GM20431 (cell line): ENCODE results near the gene GMEB2.

Source experiments
- in situ Hi-C: fragments of 300-500 bp; cut with MseI, MboI; formaldehyde crosslinking; loops from one replicate; pipeline ENCODE4 v1.15.0; 2020; ENCODE audit warnings: low sequenced_read_pairs; ENCODE audit not compliant: unreplicated experiment

GMEB2 gene

GRCh38 chr20:63591786-63592355 is 35.0 kb downstream of the GMEB2 start:
- in situ Hi-C loops, result no loop called here

- in situ Hi-C loops, result no loop called here
Observed at GRCh38 chr20:63591147-63591533, 35.8 kb downstream of the GMEB2 start.

DNA sequence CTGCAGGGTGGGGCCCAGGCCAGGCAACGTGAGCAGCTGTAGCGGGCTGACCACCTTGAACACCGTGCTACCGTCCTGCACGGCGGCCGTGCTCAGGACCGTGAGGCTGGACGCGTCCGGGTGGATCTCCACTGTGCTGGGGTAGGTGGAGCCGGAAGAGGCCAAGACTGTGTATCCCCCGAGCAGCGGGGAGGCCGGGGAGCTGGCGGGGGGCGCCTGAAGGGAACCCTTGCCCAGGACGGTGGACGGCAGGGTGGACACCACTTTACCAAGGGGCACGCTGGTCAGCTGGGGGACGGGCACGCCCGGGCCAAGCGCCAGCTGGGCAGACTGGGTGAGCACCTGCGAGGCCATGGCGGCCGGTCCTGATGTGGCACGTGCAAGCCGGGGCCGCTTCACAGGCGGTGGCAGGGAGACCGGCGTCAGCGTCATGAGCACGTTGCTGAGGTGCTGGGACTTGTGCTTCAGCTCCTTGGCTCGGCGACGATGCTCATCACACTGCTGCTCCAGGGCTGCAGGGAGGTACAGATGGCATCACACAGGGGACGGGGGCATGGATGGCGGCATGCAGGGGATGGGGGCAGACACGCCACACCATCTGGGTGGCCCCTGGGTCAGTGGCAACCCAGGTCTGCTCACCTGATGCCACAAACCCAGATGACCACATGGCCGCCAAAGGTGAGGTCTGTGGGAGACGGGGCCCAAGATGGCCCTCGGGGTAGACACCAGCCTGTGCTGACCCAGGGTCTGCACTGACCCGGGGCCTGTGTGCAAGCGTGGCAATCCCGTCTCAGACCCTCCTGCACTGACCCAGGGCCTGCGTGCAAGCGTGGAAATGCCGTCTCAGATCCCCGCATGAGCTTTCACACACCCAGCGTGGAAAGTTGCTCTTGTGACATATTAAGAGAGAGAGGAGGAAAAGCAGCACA is 36.4 kb downstream of the GMEB2 start:
- in situ Hi-C loops, result no loop called here

- in situ Hi-C loops, result no loop called here
Observed at GRCh38 chr20:63589261-63590217, 37.4 kb downstream of the GMEB2 start.

GRCh38 chr20:63588641-63589041 is 38.3 kb downstream of the GMEB2 start:
- in situ Hi-C loops, result no loop called here

DNA sequence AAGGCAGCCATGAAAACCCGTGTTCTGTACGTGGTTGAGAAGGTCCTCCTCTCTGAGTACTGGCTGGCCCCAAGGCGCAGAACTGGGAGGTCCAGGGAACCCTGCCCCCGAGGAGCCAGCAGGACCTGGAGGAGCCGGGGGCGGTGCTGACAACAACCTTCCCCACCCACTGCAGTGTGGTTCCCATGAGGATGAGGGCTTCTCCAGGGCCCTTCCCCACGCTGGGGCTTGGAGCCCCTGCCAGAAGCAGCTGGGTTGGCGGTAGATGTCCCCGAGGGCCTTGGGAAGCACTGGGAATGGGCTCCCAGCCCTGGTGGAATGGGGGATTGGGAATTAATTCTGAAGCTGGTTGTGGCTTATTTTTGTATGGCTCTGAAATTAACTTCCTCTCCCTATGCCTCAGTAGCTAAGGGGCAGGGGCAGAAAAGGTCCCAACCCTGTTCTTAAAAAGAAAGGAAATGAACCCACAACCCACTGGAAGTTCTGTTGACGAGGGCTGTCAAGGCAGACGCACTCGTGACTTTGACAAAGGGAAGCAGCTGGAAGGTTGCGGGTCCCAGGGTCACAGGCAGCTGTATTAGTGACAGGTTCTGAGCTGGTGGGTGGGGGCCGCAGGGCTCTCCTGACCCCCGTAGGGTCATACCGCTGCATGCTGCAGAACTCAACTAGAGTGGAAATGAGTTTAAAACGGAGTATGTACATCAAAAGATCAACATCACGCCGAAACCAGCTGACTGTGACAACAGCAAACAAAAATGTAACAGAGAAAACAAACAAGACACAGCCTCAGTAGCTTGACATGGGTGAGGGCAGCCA is 38.9 kb downstream of the GMEB2 start:
- in situ Hi-C loops, result no loop called here

- in situ Hi-C loops, result no loop called here
Observed at GRCh38 chr20:63587256-63587655, 39.6 kb downstream of the GMEB2 start.

DNA sequence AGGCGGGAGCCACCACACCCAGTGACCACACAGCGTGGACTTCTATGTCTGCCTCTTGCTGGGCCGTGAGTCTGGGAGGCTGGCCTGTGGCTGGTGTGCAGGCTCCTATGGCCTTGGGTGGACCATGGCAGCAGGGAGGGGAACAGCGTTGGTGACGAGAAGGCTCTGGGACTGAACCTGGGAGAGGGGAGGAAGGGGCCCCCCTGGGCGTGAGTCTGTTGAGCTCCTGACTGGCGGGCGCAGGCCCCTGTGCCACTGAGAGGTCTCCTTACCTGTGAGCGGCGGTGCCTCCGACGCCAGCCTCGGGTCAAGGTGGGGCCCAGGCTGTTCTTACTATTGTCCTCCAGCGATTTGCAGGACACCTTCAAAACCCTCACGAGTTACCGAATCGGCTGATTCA is 40.1 kb downstream of the GMEB2 start:
- in situ Hi-C loops, result no loop called here

DNA sequence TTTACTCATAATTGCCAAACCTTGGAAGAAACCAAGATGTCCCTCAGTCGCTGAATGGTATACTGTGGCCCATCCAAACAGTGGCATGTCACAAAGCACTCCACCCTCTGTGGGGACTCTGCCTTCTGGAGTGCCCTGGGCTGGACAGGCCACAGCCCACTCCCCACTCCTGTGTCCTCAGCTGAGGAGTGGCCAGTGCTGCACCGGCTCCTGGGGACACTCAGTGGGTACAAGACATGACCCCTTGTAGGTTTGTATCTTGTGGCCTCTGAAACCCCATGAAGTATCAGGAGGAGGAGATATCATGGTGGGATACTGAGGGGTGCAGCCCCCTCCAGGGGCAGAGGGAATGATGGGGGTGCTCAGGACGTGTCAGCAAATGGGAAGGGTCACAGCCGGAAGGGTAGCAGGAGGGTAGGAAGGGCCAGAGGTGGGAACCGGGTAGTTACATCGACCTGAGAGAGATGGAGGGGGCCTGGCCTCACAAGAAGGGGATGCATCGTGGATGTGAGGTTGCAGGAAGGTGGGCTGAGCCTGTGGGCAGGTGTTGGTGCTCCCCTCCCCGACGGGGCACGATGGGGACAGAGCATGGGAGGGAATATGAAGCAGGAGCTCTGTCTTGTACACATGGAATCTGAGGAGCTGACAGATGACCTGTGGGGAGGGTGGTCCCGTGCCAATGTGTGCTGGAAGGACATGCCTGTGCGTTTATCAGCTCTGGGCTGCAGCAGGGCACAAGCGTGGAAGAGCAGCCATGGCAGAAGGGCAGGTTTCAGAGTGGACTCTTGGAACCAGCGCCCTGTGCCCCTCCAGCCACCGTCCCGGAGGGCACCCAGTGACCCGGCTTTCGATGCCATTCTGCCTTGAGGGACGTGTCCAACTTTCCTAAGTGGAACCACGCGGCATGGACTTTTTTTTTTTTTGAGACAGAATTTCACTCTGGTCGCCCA is 41.0 kb downstream of the GMEB2 start:
- in situ Hi-C loops, result no loop called here

GRCh38 chr20:63582382-63583063 is 44.4 kb downstream of the GMEB2 start:
- in situ Hi-C loops, result no loop called here

- in situ Hi-C loops, result no loop called here
Observed at GRCh38 chr20:63580796-63581461, 46.0 kb downstream of the GMEB2 start.

GRCh38 chr20:63579017-63579694 is 47.7 kb downstream of the GMEB2 start:
- in situ Hi-C loops, result no loop called here

DNA sequence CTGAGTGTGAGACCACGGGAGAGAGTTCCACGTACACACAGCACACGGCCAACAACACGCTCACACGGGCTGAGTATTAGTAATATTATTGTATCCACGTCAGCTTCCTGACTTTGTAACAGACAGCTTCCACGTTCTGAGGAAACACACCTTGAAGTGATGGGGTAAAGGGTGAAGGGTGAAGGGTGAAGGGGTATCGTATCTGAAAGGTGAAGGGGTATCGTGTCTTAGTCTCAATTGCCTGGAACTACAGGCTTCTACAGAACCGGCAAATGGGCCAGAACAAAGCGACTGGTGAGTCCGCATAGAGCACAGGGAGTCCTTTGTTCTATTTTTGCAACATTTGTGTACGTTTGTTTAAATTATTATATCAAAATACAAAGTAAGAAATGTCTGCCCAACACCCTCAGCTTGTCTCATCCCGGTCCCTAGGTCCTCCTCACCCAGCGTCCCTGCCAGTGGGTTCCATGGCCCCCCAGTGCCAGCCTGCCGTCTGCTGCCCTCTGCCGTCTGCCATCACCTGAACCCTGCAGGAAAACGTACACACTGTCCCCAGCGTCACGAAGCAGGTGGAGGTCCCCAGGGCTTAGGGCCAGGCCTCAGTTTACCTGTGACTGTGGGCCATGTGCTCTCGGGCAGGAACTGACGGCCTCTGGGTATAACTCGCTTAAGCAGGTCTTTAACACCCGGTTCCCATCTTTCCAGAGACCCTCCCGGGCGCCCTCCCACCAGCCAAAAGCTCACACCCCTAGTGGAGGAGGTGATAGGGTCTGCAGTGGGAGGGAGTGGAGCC is 48.5 kb downstream of the GMEB2 start:
- in situ Hi-C loops, result no loop called here

DNA sequence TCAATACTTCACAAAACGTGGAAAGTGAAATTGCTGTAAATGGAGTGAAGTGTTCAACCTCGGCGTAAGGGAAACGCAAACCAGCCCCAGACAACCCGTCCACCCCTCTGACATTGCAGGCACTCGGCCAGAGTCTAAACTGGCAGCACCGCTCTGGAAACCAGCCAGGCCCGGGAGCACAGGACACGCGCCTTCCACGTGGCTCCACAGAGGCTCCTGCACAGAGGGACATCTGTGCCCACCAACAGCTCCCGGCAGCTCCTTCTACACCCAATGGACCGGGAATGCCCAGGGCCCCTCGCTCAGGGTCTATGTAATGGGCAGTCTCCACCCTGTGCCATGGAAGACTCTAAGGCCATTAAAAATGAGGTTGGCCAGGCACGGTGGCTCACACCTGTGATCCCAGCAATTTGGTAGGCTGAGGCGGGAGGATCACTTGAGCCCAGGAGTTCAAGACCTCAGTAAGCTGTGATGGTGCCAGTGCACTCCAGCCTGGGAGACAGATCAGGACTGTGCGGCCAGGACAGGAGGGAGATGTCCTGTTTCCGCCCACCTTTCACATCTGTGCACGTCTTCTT is 49.5 kb downstream of the GMEB2 start:
- in situ Hi-C loops, result no loop called here

DNA sequence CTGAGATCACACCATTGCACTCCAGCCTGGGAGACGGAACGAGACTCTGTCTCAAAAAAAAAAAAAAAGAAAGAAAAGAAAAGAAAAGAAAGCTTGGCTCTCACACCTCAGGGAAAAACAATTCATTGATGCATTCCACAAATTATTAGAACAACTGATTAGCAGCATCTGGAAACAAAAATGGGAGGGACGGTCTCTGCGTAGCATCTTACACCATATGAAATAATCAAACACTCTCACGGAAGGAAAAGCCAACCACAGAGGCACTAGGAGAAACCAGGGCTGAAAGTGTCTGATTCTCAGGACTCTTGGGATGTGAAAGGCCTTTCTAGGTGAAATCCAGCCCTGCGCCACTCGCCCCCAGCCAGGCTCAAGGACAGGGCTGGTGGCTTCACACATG is 50.6 kb downstream of the GMEB2 start:
- in situ Hi-C loops, result no loop called here
